Daoy (cell line): Measurements from ENCODE around the gene IGSF21. TPM values are rescaled to one million over a fixed set of nuclear protein-coding genes. Genes with fewer than 3 reads are reported as not detected.

Experiments used
- DNase-seq: peaks from one replicate; pipeline ENCODE4 v3.0.0-alpha.2; 2015; ENCODE audit warnings: low read depth
- total RNA-seq: library from RNA; depleted of rRNA; stranded (reverse); fragments of >200 nt; shearing (Covaris generic); gene quantifications from 2 replicates; pipeline ENCODE4 v1.2.3, GENCODE V29; 2014

IGSF21 gene
- total RNA-seq, 1 experiment from 2014 or later, result not detected

DNA sequence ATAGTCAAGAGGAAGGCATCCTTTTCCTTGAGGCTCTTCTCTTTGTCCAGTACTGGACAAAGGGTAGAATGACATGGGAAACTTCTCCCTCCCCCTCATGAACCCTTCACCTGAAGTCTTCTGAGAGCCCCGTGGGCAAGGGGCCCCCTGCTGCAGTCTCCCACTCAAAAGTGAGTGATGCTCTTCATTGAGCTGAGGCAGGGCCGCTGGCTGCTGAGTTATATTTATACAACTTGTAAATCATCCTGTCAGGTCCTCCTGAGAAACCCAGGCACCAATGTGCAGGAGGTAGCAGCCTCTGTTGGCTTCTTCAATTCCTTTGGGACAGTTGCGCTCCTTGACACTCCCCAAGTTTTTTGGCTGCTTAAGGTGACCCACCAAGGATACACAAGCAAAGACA, 150.2 kb downstream of the IGSF21 start:
- no peak for DNase-seq

DNA sequence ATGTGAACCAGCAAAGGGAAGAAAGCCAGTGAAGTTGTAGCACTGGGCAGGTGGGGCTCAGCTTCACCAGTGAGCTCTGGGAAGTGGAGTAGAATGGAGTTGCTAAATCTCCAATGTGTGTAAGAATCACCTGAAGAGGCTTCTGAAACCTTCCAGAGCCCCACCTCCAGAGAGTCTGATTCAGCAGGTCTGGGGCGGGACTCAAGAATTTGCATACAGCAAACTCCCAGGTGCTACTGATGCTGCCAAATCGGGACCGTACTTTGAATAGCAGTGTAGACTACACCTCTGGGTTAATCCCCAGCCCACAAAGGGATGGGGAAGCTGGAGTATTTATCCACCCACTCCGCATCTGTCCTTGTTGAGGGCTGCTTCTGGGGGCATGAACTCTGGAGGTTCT, 154.3 kb downstream of the IGSF21 start:
- DNase-seq, result no peak

DNA sequence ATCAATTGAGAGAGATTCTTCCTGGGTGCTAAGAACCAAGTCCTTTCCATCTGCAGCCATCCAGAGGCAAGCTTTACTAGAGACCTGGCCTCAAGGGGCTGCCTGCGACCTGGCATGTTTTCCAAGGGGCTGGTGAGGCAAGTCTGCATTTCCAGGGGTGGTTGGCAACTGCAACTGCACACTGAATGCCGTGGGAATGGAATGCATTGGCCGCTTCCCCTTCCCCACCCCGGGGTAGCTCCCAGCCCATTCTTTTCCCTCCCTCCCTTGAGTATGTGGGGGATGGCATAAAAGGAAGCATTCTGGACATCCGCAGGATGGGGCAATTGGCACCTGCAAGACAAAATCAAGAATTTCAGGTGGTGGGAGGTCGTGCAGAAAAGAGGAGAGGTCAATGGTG, 155.1 kb downstream of the IGSF21 start:
- no peak for DNase-seq

DNA sequence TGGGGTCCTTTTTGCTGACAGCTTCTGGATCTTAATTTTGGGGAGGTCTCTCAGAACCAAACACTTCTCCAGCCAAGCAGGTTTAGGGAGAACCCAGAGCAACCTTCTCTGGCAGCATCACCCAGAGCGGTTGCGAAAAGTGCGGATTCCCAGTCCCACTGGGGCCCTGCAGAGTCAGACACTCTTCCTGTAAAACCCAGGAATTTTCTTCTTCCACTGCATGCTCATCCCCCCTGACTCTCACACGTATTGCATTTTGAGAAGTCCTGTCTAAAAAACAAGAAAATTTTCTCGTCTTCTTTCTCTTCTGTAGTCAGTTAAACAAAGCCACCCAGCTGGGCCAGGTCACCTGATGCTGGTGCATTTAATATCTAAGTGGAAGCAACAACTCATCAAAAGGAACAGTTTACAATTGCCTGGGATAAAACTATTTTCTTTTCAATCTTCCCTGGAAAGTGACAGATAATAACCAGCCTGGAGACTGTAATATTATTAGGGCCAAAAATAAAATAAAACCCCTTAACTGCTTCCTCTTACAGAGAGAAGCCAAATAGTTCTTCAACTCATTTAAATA, 156.0 kb downstream of the IGSF21 start:
- DNase-seq, result no peak

DNA sequence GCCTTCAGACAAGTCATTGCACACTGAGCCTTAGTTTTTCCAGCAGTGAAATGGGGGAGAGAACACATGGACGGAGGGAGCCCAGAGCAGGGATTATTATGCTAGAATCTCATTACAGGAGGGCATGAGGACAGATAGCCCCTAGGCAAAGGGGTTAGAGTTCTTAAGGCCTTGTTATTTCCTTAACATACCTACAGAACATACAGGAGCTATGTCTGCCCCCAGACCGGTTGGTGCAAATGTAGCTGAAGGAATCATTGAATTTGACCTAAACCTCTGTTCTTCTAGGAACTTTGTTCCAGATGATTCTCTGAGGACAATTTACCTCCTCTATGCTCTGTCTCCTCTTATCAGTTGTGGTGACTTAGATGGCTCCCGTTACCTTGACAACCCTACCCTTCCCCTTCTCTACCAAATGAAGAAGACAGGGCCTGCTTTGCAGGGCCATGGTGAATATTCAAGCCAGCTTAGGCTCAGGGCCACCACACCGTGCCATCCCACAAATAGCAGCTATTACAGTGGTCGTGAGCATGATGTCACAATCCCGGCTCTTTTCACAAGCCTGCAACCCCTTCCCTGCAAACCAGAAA, 156.9 kb downstream of the IGSF21 start:
- DNase-seq, result no peak

DNA sequence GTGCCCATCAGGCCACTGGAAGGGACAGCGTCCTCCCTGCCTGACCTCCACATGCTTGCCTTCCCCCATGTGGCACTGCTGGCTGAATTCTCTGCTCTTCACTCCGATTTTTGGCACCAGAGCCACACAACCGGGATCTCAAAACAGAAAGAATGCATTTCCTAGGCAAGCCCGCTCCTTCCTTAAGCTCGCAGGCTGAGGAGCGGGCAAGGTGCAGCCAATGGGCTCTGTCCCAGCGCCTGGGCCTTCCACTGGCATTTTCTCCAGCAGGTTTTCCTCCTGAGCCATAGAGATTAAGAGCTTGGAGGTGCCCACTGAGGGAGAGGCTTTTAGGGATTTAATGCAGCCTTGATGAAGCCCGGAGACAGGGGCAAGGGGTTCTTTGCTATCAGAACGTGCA, 158.0 kb downstream of the IGSF21 start:
- no peak for DNase-seq

DNA sequence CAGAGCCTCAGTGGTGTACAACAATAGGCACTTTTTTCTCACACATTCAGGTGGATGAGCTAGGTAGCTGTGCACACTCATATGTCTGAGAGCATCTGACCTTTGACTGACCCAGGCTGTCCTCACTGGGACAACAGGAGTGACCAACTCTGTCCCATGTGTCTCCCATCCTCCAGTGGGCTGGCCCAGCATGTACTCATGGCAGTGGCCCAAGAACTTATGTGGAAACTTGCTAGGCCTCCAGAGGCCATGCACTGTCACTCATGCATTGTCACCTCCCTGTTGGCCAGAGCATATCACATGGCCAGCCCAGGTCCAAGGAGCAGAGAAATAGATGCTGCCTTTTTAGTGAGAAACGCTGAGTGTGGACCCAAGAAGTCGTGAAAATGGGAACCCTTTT, 158.8 kb downstream of the IGSF21 start:
- DNase-seq, result no peak

DNA sequence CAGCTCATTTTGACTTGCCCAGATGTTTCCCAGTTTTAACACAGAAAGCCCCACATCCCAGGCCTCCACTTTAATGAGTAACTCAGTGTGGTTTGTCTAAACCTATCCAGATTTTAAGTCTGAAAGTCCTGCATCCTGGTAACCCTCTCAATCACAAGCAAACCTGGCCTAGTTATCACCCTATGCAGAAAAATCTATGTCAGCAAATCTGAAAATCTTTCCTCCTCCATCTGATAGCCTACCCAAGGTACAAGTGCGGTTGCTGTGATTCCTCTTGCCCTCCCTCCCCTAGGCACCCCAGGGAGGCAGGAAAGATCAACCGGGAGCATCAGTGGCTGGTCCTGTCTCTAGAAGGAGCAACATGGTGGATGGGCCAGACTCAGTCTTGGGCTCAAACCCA, 163.7 kb downstream of the IGSF21 start:
- DNase-seq, result no peak

DNA sequence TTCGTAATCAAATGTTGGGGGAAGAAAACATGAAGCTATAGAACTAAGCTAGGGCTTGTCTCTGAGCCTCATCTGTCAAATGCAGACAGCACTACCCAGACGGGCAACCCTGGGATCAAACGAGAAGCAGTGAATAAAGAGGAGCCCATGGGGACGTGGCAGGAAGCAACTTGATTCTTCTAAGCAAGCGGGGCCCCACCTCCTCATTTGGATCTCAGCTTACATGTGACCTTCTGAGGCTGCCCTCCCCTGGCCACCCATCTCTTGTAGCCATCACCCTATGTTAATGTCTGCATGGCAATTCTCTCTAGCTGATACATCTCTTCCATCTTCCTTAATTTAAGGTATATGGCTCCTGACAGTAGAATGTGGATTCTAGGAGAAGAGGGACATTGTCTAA, 171.3 kb downstream of the IGSF21 start:
- no peak for DNase-seq

DNA sequence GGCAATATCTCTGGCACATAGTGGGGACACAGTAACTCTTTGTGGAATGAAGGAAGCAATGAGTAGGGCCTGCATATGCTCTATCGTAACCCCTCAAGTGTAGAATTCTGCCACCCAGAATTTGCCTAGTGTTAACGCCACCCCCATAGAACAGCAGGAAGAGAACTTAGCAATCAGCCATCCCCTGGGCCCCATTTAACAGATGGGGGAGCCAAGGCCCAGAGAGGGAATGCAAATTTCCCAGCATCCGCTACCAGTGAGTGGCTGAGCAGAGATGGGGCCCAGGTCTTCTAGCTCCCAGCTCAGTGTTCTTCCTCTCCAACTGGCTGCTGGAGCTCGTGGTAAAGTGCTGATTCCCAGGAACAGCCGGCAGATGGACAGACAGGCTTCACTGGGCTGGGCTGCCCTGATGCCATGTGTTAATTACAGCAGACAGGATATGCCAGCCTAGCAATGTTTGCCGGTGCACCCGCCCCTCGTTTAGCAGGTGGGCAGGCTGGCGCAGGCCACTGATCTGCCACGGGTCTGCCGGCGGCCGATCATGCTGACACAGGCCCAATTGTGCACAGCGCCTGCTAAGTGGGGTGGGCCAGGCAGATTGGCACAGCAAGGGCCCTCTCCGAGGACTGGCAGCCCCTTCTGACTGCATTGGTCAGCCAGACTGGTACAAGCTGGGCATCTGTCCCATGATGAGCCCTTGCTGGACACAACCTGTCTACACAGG, 171.9 kb downstream of the IGSF21 start:
- DNase-seq, result no peak

DNA sequence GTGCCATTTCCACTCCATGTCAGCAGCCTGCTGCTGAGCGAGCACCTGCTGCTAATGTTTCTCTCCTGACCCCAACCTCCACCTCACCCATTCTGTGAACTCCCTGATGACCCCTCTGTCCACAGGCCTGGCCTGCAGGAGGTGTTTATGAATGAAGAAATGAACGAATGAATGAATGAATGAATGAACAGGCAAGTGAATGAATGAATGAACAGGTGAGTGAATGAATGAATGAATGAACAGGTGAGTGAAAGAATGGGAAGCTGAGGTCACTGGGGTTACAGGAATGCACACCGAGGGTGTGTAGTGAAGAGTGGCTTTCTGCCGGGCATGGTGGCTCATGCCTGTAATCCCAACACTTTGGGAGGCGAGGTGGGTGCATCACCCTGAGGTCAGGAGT, 173.4 kb downstream of the IGSF21 start:
- DNase-seq, result no peak

DNA sequence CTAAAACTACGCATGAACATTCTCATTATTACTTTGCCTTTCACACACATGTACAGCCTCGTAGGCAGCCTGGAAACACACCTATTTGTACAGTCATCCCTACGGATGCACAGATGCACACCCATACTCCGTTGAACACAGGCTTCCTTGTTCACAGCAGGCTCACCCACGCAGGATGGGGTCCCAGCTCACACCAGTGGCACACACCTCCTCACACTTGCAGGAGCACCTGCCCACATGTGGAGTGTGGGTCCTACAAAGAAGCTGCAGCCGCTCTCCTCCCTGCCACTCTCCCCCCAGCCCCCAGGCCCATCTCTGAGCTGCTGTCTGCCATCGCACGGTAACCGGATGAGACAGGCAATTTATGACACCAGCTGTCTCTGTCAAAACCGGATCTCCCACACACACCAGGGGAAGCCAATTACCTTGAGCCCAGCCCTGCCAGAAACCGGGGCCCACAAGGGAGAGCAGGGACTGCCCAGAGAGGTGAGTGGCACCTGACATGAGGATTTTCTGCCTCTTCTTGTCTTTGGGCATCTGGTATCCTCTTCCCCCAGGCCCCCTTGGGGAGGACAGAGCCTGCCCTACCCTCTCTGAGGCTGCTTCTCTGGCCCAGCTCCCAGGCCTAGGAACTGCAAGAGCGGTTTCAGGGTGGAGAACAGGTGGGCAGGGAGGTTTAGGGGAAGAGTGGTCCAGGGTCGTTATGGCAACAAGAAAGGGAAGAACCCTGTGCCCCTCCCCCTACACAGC, 175.4 kb downstream of the IGSF21 start:
- DNase-seq, result no peak

DNA sequence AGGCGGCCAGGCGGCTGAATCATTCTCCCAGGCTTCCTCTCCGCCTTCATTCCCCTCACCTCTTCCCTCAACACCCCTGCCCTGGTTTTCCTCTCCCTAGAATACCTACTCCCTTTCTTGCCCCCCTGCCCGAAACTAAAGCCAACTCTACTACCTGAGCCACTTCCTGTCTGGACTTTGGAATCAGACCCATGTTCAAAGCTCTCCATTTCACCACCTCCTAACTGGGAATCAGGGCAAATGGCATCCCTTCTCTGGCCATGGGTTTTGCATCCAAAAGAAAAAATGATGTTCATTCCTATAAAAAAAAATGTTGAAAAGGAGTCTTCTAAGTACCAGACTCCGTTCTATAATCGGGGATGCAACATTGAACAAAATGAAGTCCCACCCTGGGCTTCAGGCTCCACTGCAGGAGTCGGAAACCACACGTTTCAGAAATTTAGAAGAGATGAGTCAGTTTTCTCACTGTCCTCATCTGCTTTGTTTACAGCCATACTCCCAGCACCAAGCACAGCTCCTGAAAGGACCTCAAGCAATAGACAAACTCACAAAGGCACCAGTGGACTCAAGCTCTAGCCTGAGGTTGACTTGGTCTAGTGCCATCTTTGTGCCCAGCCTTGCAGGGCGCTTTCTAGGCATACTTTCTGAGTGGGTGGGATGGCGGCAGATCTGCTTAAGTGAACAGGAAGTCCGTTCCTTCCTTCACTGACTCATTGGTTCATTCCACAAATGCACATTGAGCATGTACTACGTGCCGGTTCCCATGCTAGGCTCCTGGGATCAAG, 176.2 kb downstream of the IGSF21 start:
- DNase-seq, result peak; percentile 73

DNA sequence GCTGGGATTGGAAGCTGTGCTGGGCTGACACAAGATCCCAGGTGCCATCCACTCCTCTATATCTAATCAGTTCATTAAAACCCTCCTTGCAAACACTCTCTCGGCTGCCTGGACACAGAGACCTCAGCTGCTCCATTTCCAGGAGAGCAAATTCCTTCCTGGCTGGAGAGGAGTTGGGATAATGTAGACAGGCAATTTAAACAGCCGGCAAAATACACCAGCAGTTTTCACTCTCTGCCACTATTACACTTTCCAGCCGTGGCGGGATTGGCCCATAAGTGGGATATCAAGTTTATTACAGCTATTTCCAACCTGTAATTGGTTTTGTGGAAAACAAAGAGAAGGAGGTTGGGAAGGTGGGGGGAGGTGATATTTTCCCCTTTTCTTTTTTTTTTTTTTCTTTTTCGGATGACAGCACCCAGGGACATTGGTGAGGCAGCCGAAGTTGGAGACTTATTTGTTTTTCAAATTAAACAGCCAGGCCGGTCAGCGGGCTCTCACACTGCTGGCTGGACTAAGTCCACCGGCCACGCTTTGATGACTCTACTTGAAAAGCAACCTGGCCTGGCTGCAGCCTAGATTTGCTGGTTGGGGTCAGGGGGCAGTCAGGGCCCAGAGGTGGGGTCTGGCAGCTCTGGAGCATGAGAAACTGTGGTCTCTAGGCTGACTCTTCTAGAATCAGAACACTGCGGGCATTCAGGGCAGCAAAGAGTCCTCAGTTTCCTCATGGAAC, 177.4 kb downstream of the IGSF21 start:
- DNase-seq, result no peak

DNA sequence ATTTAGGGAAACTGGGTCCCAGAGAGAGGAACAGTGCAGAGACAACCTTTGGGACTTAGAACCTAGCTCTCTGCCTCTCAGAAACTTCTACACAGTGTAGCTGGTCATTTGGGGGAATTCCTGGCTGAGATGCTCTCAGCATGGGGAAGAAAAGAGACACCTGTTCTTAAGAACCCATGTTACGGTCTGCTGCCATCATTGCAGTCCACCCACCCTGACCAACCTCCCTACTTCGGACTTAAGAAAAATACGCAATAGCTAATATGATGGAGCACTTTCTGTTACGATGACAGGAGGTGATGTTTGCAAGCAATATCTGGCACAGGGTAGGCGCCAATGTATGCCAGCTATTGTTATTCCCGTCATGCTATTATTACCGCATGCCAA, 177.9 kb downstream of the IGSF21 start:
- no peak for DNase-seq

DNA sequence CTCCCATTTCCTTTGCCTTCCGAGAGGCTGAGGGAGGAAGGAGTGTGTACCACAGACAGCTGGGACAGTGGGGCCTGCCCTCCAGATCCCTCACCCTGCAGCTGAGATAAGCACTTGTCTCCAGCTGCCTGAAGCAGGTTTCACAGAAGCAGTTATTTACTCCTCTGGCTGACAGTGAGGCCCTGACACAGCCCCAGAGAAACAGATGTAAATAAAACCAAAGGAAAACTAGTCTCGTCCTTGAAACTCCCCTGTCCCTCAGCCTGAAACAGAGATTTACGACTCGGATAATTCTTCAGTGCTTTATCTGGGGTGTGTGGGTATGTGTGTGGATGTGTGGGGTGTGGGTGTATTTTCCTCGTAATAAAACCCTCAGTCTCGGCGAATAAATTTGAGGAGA, 181.1 kb downstream of the IGSF21 start:
- DNase-seq, result no peak

DNA sequence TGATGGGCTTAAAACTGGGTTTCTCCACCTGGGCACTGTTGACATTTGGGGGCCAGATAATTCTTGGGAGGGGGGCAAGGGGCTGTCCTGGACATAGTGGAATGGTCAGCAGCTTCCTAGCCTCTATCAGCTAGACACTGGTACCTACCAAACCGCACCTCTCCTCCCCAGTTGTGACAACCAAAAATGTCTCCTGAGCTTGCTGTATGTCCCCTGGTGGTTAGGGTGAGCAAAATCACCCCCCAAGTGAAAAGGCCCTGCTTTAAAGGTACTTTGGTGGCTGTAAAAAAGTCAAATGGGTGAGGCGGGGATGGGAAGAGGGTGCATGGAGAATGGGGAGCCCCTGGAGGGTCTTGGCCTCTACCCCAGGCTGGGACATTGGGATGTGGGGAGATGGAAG, 182.0 kb downstream of the IGSF21 start:
- no peak for DNase-seq

DNA sequence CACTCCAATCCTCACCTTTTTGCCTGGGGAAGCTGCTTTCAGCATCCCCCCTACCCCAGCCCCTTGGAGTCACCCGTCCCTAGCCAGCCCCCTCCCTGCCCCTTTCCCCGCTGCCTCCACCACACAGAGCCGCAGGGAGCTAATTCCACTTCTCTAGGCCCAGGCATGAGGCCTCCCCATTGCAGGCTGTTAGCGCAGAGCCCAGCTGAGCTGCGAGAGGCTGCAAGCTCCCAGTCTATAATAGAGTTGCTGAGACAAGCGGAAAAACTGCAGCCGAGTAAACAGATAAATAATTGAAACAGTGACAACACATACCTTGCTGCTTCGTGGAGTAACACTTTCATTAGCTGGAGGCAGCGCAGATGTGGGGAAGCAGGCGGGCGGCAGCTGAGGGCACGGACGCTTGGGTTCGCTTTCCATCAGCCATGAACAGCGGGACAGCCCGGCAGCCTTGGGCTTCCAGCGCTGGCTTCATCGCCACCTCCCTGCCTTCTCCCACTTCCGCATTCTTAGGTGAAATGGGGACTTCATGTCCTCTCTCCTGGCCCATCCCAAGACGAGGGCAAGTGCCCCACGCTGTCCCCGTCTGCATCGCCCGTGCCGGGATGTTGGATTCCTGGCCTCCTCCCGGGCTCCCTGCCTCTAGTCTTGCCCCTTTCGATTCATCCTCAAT, 183.3 kb downstream of the IGSF21 start:
- DNase-seq, result no peak

DNA sequence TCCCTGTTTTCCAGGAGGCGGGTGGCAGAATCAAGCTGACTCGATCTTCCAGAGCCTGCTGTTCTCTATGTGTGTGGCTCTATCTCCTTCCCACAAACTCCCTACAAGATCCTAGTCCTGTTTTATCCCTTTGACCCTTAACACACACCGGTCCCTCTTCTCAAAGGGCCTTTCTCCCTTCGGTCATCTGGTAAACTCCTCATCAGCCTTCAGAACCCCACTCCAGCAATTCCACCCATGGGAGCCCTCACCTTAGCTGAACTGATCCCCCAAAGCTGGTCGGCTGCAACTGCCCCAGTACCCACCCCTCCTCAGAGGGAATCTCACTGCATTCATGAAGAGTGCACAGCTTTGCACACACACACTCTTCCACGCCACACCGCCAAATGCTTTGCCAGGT, 184.9 kb downstream of the IGSF21 start:
- DNase-seq, result no peak

DNA sequence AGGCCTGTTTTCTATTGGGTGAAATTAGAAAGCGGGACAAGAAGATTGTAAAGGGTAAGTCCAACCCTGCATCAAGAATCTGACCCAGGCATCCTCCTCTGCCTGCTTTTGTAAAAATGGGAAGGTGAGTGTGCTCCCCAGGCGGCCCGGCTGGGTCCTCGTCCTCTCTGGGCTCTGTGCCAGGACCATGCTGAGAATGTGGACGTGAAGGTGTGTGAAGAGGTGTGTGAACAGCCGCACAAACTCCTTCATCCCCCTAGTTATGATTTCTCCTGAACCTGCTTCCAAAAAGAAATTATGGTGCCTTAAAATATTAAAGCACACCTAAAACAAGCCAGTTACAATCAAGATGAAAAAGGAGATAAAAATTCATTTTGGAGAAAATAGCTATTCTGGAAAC, 185.7 kb downstream of the IGSF21 start:
- DNase-seq, result no peak
